ENCODE measurements around the gene C17orf113.

GRCh38 chr17:42076797-42077559 is 26.6 kb upstream of the C17orf113 start:
- TF ChIP-seq CTCF (IDR thresholded peaks at IDR 0.05) (no peak), POLR2A (IDR thresholded peaks at IDR 0.05) (no peak), POLR2AphosphoS5 (IDR thresholded peaks at IDR 0.05) (no peak)
